H1 (cell line): ENCODE data around the gene CBLC. TPM values are rescaled to one million over a fixed set of nuclear protein-coding genes. Genes with fewer than 3 reads are reported as not detected.

Experiments
- ATF3 ChIP-seq: IDR thresholded peaks from 2 replicates; pipeline ENCODE4 v1.6.1; 2011; ENCODE audit warnings: low read depth, mild to moderate bottlenecking, low read length; ENCODE audit not compliant: insufficient read depth
- polyA plus RNA-seq, 7 experiments: library from polyadenylated mRNA; depleted of rRNA in 3 of 7; stranded (reverse) in 5 of 7; unstranded in 2 of 7; fragments of >200 nt in 5 of 7; fragments of 200-250 nt in 2 of 7; gene quantifications; 1 replicate in 5 of 7; 2 replicates in 1 of 7; 4 replicates in 1 of 7; pipeline versions ENCODE4 v1.2.1 to v1.2.3, GENCODE V29; 2011 to 2013; ENCODE audit warnings: missing spikeins in 2 of 7, mixed read lengths in 2 of 7
- total RNA-seq: library from RNA; stranded (reverse); fragmentation: NEBNext Ultra II Directional; extraction: Animal tissue kit (Norgen Biotek cat#: 25700); gene quantifications from 2 replicates; pipeline ENCODE4 v1.2.1, GENCODE V29; 2021

The CBLC gene
- total and polyA plus RNA-seq, 2 of the 8 experiments (the other 6 are each of a cell fraction or from before 2014, with no cell fraction given): 17.4 to 35.7 TPM

GRCh38 chr19:44785993-44786392 is 8.3 kb downstream of the CBLC start (continued):
- TF ChIP-seq ATF3: no peak
